ENCODE measurements around the gene APOL2.

DNA sequence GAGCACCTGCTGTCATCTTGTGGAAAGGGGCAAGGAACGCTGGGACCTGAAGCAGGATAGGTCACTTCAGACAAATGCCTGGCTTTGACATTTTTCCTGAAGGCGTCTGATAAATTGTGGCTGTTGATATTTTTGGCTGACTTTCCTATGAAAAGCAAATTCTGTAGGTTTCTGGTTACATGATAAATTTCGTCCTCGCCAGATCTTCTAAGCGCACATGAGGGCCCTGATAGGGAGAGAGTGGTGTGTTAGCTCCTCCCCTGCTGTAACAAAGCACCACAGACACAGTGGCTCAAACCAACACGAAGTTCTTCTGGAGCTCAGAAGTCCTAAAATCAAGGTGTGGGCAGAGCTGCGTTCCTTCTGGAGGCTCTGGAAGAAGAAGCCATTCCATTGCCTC is 57.3 kb downstream of the APOL2 start:
- TF ChIP-seq, protein P1, sequence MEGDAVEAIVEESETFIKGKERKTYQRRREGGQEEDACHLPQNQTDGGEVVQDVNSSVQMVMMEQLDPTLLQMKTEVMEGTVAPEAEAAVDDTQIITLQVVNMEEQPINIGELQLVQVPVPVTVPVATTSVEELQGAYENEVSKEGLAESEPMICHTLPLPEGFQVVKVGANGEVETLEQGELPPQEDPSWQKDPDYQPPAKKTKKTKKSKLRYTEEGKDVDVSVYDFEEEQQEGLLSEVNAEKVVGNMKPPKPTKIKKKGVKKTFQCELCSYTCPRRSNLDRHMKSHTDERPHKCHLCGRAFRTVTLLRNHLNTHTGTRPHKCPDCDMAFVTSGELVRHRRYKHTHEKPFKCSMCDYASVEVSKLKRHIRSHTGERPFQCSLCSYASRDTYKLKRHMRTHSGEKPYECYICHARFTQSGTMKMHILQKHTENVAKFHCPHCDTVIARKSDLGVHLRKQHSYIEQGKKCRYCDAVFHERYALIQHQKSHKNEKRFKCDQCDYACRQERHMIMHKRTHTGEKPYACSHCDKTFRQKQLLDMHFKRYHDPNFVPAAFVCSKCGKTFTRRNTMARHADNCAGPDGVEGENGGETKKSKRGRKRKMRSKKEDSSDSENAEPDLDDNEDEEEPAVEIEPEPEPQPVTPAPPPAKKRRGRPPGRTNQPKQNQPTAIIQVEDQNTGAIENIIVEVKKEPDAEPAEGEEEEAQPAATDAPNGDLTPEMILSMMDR (conservative IDR thresholded peaks at IDR 0.05; ENCODE audit: low read length): no peak
- no peak for TF ChIP-seq EZH2phosphoT487 (IDR thresholded peaks at IDR 0.05; ENCODE audit: borderline replicate concordance, low read depth, low read length)
